DOHH2 (cell line): ENCODE results near the gene IRF2.

Source experiments
- H3F3A ChIP-seq: fragments of 200-600 bp; sonication (generic), shearing (Covaris generic); 2 replicates; pipeline ENCODE4 v1.6.0; 2016; ENCODE audit warnings: antibody characterized with exemption, mild to moderate bottlenecking; ENCODE audit not compliant: control insufficient read depth, insufficient read depth
- H3K27ac ChIP-seq: fragments of 200-600 bp; sonication (generic); 2 replicates; pipeline ENCODE4 v1.5.1; 2014; ENCODE audit warnings: low read depth, mild to moderate bottlenecking, low read length, moderate library complexity
- H3K27me3 ChIP-seq: fragments of 200-600 bp; sonication (generic); 2 replicates; pipeline ENCODE4 v1.6.1; 2014; ENCODE audit warnings: mild to moderate bottlenecking, low read length, mixed read lengths; ENCODE audit not compliant: control insufficient read depth
- H3K36me3 ChIP-seq: fragments of 200-600 bp; sonication (generic); 2 replicates; pipeline ENCODE4 v1.6.1; 2014; ENCODE audit warnings: mild to moderate bottlenecking, low read length, moderate library complexity, mixed read lengths; ENCODE audit not compliant: control insufficient read depth
- H3K4me1 ChIP-seq: fragments of 200-600 bp; sonication (generic); 2 replicates; pipeline ENCODE4 v1.6.1; 2014; ENCODE audit warnings: mild to moderate bottlenecking, low read length, mixed read lengths; ENCODE audit not compliant: control insufficient read depth
- H3K4me2 ChIP-seq: fragments of 200-600 bp; sonication (generic); 2 replicates; pipeline ENCODE4 v1.6.0; 2014; ENCODE audit warnings: mild to moderate bottlenecking, low read length, moderate library complexity
- H3K4me3 ChIP-seq: fragments of 200-600 bp; sonication (generic); 2 replicates; pipeline ENCODE4 v1.5.1; 2014; ENCODE audit warnings: mild to moderate bottlenecking, low read length, mixed read lengths
- H3K79me2 ChIP-seq: fragments of 200-600 bp; sonication (generic); 2 replicates; pipeline ENCODE4 v1.6.1; 2014; ENCODE audit warnings: mild to moderate bottlenecking, low read length, mixed read lengths; ENCODE audit not compliant: control insufficient read depth
- H3K9me2 ChIP-seq: fragments of 200-600 bp; sonication (generic); replicated peaks from 2 replicates; pipeline ENCODE4 v1.6.1; 2014; ENCODE audit warnings: mild to moderate bottlenecking, low read length, mixed read lengths; ENCODE audit not compliant: control insufficient read depth
- H3K9me3 ChIP-seq: fragments of 200-600 bp; sonication (generic); 2 replicates; pipeline ENCODE4 v1.6.1; 2014; ENCODE audit warnings: antibody characterized with exemption, low read length, mixed read lengths; ENCODE audit not compliant: control insufficient read depth, insufficient read depth
- H4K20me1 ChIP-seq: fragments of 200-600 bp; sonication (generic); 2 replicates; pipeline ENCODE4 v1.6.0; 2014; ENCODE audit warnings: low read depth, mild to moderate bottlenecking, antibody characterized with exemption, low read length, moderate library complexity; ENCODE audit not compliant: control insufficient read depth, insufficient read depth
- CTCF ChIP-seq: fragments of 200-600 bp; sonication (generic); IDR thresholded peaks from one replicate; pipeline ENCODE4 v1.5.1; 2014; ENCODE audit warnings: antibody characterized with exemption, mild to moderate bottlenecking, low read depth, low read length; ENCODE audit not compliant: poor library complexity, severe bottlenecking
- EZH2phosphoT487 ChIP-seq: fragments of 200-600 bp; sonication (generic); IDR thresholded peaks from 2 replicates; pipeline ENCODE4 v1.6.1; 2017; ENCODE audit warnings: borderline replicate concordance, mild to moderate bottlenecking, antibody characterized with exemption, low read length, moderate library complexity, mixed read lengths

The IRF2 gene

GRCh38 chr4:184427093-184427492 is 47.3 kb downstream of the IRF2 start:
- peaks cover 2% of the 10 kb centered on the region; the same call in 1 of the 2 replicates for H3K79me2 ChIP-seq

GRCh38 chr4:184424993-184425758 is 49.2 kb downstream of the IRF2 start:
- Histone ChIP-seq H3K36me3 (peaks cover 17% of the 10 kb centered on the region; the same call in 1 of the 2 replicates), H3K27ac (no peak overlapping the region), H3K9me3 (peaks cover 3% of the 10 kb centered on the region; the same call in 1 of the 2 replicates), H3K9me2 (no peaks in the 10 kb centered on the region), H3K79me2 (no peaks in the 10 kb centered on the region), H3K4me1 (peaks cover 9% of the 10 kb centered on the region), H3K4me3 (no peak overlapping the region), H3K4me2 (no peak overlapping the region), H3F3A (no peaks in the 10 kb centered on the region), H4K20me1 (no peaks in the 10 kb centered on the region), H3K27me3 (no peaks in the 10 kb centered on the region)
- no peak for TF ChIP-seq EZH2phosphoT487
- no peak for TF ChIP-seq CTCF

More at GRCh38 chr4:184427093-184427492, 47.3 kb downstream of the IRF2 start:
- no peaks in the 10 kb centered on the region for H3K27me3 ChIP-seq
- no peak for TF ChIP-seq EZH2phosphoT487
- no peak for TF ChIP-seq CTCF
- no peak overlapping the region for H3K27ac ChIP-seq
- no peaks in the 10 kb centered on the region for H3K4me1 ChIP-seq
- no peak overlapping the region for H3K4me3 ChIP-seq
- peaks cover 17% of the 10 kb centered on the region; the same call in 1 of the 2 replicates for H3K36me3 ChIP-seq
- H3K9me2 ChIP-seq: no peaks in the 10 kb centered on the region
- no peak overlapping the region for H3K4me2 ChIP-seq
- H3K9me3 ChIP-seq: peaks cover 3% of the 10 kb centered on the region; the same call in 1 of the 2 replicates
- no peaks in the 10 kb centered on the region for H4K20me1 ChIP-seq
- H3F3A ChIP-seq: no peaks in the 10 kb centered on the region

- Histone ChIP-seq H3K79me2 (no peaks in the 10 kb centered on the region), H3K36me3 (peaks cover 17% of the 10 kb centered on the region; the same call in 1 of the 2 replicates), H3K4me3 (no peak overlapping the region), H3K4me2 (no peak overlapping the region), H3K9me3 (peaks cover 3% of the 10 kb centered on the region; the same call in 1 of the 2 replicates), H3F3A (no peaks in the 10 kb centered on the region), H4K20me1 (no peaks in the 10 kb centered on the region), H3K4me1 (peaks cover 9% of the 10 kb centered on the region), H3K9me2 (no peaks in the 10 kb centered on the region), H3K27me3 (no peaks in the 10 kb centered on the region), H3K27ac (no peak overlapping the region)
- TF ChIP-seq EZH2phosphoT487: no peak
- no peak for TF ChIP-seq CTCF
Observed at GRCh38 chr4:184424279-184424678, 50.1 kb downstream of the IRF2 start.
